Stimulated activated naive CD8-positive, alpha-beta T cell treated with anti-CD3 and anti-CD28 coated beads, Interleukin-15, Interleukin-2, amounts not matched to agents 100 ng/mL and 50 ng/mL, for 24 hours (primary cell): ENCODE results near the gene TNK1.

ENCODE experiments used
- H3K27ac Mint-ChIP-seq: one replicate; pipeline ENCODE4 v1.8.0; 2021; ENCODE audit warnings: mild to moderate bottlenecking, mixed read lengths
- H3K27me3 Mint-ChIP-seq: one replicate; pipeline ENCODE4 v1.8.0; 2021; ENCODE audit warnings: mixed read lengths
- H3K36me3 Mint-ChIP-seq: one replicate; pipeline ENCODE4 v1.8.0; 2021; ENCODE audit warnings: low read depth, mixed read lengths
- H3K4me1 Mint-ChIP-seq: one replicate; pipeline ENCODE4 v1.8.0; 2021; ENCODE audit warnings: low read depth, mixed read lengths
- H3K4me3 Mint-ChIP-seq: one replicate; pipeline ENCODE4 v1.8.0; 2021; ENCODE audit warnings: mild to moderate bottlenecking, mixed read lengths
- H3K9me3 Mint-ChIP-seq: one replicate; pipeline ENCODE4 v1.8.0; 2021; ENCODE audit warnings: mixed read lengths

TNK1 gene

DNA sequence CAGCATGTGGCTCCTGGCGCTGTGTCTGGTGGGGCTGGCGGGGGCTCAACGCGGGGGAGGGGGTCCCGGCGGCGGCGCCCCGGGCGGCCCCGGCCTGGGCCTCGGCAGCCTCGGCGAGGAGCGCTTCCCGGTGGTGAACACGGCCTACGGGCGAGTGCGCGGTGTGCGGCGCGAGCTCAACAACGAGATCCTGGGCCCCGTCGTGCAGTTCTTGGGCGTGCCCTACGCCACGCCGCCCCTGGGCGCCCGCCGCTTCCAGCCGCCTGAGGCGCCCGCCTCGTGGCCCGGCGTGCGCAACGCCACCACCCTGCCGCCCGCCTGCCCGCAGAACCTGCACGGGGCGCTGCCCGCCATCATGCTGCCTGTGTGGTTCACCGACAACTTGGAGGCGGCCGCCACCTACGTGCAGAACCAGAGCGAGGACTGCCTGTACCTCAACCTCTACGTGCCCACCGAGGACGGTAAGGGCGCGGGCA, 27.4 kb downstream of the TNK1 start:
- H3K4me3 Mint-ChIP-seq, result no peak overlapping the region
- no peaks in the 10 kb centered on the region for H3K27me3 Mint-ChIP-seq
- no peaks in the 10 kb centered on the region for H3K9me3 Mint-ChIP-seq
- peaks cover 6% of the 10 kb centered on the region for H3K4me1 Mint-ChIP-seq
- peaks cover 4% of the 10 kb centered on the region for H3K36me3 Mint-ChIP-seq
- H3K27ac Mint-ChIP-seq, result peak overlapping the region; percentile 40

DNA sequence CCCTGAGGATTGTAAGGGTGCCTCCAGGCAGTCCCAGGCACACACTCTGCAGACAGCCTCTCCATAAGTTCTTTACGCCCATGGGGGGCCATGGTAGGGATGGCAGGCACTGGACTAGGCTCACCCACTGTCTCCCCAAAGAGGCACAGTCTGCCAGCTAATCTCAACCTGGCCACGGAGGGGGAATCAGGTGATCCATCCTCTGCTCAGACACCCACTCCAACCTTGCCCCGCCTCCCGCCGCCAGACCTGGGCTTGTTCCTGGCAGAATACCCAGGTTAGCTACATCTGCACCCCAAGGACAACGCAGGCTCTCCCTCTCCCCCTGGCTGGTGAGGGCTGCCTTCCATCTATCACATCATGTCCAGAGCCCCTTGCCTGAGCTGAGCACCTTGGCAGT, 28.0 kb downstream of the TNK1 start:
- H3K27ac Mint-ChIP-seq, result peak overlapping the region; percentile 61
- H3K4me3 Mint-ChIP-seq, result no peak overlapping the region
- no peaks in the 10 kb centered on the region for H3K27me3 Mint-ChIP-seq
- peaks cover 4% of the 10 kb centered on the region for H3K36me3 Mint-ChIP-seq
- peaks cover 5% of the 10 kb centered on the region for H3K4me1 Mint-ChIP-seq
- H3K9me3 Mint-ChIP-seq, result no peaks in the 10 kb centered on the region

DNA sequence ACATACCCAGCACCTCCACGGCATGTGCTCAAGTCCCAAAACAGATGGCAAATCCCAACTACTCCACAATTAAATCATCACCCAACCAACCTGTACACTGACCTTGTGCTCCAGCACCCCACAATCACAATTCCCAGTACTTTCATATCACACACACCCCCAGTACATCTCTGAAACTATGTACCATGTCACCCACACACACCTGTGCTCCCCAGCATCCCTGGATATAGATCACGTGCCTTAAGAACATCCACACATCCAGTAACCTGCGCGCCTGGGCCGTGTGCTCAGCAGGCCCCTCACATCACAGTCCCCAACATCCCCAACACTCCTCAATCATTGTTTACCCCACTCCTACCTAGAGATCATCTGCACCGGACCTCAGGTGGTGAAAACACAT, 28.8 kb downstream of the TNK1 start:
- H3K27ac Mint-ChIP-seq, result no peak overlapping the region
- no peak overlapping the region for H3K4me3 Mint-ChIP-seq
- H3K36me3 Mint-ChIP-seq, result peaks cover 4% of the 10 kb centered on the region
- H3K4me1 Mint-ChIP-seq, result peaks cover 5% of the 10 kb centered on the region
- no peaks in the 10 kb centered on the region for H3K9me3 Mint-ChIP-seq
- no peaks in the 10 kb centered on the region for H3K27me3 Mint-ChIP-seq

DNA sequence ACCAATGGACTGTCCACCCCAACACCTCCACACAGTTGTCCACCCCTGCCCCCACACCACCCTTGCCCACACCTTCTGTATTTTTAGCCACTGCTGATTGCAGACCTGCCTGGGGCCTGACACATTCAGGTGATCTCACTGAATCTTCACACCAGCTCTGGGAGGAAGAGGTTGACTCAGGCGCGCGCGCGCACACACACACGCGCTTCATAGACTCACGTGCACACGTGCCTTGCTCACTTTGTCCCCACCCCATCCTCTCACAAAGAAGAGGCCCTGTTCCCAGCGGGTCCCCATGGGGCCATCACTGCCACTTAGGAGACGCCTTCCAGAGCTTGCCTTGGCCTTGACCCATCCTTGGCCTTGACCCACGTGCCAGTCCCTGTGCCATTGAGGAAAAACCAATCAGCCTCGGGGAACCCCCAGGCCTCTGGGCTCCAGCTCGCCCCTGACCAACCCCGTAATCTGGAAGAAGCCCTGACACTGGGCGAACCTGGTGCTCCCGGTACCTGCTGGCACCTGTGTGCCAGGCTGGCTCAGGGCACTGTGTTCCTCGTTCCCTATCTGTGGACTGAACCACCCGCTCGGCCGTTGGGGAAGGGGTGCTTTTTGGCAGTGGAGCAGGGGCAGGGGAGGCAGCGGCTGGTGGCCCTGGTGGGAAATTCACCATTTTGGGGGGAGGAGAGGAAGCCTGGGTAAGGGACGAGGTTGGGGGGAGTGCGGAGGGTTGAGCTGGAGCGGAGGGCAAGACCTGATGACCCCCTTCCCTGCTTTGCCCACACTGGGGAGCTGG, 29.9 kb downstream of the TNK1 start:
- Mint-ChIP-seq H3K27ac (no peak overlapping the region), H3K36me3 (peaks cover 4% of the 10 kb centered on the region), H3K4me1 (peaks cover 5% of the 10 kb centered on the region), H3K9me3 (no peaks in the 10 kb centered on the region), H3K4me3 (no peak overlapping the region), H3K27me3 (no peaks in the 10 kb centered on the region)

DNA sequence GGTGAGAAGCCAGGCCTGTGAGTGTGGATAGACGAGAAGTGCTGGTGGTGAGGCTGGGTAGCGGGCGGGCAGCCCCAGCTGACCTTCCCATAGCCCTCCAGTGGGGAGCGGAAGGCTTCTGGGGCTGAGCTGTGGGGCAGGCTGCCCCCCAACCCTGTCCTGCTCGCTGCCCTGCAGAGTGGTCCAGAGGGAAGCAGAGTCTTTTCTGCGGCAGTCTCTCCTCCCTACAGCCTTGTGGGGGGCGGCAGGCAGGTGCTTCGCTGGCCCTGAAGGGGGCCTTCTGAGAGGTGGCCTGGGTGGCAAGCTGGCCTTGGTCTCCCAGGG, 30.5 kb downstream of the TNK1 start:
- no peaks in the 10 kb centered on the region for H3K27me3 Mint-ChIP-seq
- H3K4me3 Mint-ChIP-seq, result no peak overlapping the region
- H3K4me1 Mint-ChIP-seq, result peaks cover 5% of the 10 kb centered on the region
- peaks cover 4% of the 10 kb centered on the region for H3K36me3 Mint-ChIP-seq
- no peak overlapping the region for H3K27ac Mint-ChIP-seq
- no peaks in the 10 kb centered on the region for H3K9me3 Mint-ChIP-seq

DNA sequence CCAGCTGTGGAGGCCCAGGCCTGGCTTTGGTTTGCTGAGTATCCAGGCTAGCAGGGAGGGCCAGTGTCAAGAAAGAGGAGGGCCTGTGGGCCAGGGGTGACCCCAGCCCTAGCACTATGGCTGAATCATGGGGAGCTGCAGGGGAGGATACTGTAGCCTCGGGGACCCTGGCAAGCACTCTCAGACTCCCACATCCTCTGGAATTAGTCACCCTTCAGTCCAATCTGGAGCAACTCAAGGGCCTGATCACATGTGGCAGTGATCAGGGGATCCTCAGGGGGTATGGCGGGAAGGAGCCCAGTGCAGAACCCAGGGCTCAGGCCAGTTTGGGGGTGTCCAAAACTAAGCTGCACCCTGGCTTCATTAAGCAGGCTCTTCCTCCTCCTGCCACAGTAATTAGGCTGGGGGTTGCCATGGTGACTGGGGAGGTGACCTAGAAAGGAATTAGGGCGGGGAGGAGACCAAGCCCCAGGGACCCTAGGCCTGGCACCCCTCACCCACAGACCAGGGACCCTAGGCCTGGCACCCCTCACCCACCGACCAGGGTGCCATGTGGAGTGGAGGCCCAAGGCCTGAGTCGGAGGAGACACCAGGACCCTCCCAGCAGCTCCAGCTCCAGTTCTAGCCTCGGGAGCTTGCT, 32.6 kb downstream of the TNK1 start:
- no peaks in the 10 kb centered on the region for H3K27me3 Mint-ChIP-seq
- H3K36me3 Mint-ChIP-seq, result peaks cover 4% of the 10 kb centered on the region
- H3K27ac Mint-ChIP-seq, result no peak overlapping the region
- H3K4me3 Mint-ChIP-seq, result no peak overlapping the region
- H3K4me1 Mint-ChIP-seq, result no peaks in the 10 kb centered on the region
- H3K9me3 Mint-ChIP-seq, result no peaks in the 10 kb centered on the region

DNA sequence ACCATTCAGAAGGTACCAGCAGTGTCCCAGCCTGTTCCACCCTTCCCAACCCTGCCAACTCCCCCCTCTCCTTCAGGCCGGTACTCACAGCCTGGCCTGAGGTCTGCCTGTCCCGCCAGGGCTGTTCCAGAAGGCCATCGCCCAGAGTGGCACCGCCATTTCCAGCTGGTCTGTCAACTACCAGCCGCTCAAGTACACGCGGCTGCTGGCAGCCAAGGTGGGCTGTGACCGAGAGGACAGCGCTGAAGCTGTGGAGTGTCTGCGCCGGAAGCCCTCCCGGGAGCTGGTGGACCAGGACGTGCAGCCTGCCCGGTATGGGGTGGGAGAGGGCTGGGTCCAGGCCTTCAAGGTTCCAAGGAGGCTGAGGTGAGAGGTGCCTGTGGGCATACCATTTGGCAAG, 33.9 kb downstream of the TNK1 start:
- Mint-ChIP-seq H3K4me1 (no peaks in the 10 kb centered on the region), H3K4me3 (no peak overlapping the region), H3K36me3 (no peaks in the 10 kb centered on the region)

DNA sequence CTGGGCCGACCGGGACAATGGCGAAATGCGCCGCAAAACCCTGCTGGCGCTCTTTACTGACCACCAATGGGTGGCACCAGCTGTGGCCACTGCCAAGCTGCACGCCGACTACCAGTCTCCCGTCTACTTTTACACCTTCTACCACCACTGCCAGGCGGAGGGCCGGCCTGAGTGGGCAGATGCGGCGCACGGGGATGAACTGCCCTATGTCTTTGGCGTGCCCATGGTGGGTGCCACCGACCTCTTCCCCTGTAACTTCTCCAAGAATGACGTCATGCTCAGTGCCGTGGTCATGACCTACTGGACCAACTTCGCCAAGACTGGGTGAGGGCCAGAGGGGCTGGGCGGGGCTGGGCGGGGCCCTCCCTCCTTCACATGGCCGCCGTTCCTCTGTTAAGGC, 34.9 kb downstream of the TNK1 start:
- Mint-ChIP-seq H3K4me3 (no peak overlapping the region), H3K9me3 (no peaks in the 10 kb centered on the region), H3K27ac (no peak overlapping the region), H3K4me1 (no peaks in the 10 kb centered on the region), H3K27me3 (no peaks in the 10 kb centered on the region), H3K36me3 (no peaks in the 10 kb centered on the region)

More for the DNA sequence above, 33.9 kb downstream of the TNK1 start:
- Mint-ChIP-seq H3K9me3 (no peaks in the 10 kb centered on the region), H3K27ac (no peak overlapping the region), H3K27me3 (no peaks in the 10 kb centered on the region)

DNA sequence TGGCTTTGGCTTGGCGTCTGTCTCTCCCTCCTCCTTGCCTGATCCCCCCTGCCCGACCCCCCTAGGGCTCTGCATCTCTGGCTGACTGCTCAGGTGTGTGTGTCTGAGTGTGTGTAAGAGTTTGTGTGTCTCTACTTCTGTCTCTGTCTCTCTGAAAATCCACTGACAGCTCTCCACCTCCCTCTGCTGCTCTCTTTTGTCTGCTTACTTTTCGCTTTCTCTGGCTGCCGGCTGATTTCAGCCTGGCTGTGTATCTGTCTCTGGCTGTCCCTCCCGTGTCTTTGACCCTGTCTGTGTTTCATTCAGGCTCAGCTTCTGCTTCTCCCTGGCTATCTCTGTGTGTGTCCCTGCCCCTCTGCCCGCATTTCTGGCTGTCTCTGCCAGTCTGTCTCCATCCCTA, 35.4 kb downstream of the TNK1 start:
- Mint-ChIP-seq H3K9me3 (no peaks in the 10 kb centered on the region), H3K36me3 (no peaks in the 10 kb centered on the region), H3K27me3 (no peaks in the 10 kb centered on the region), H3K4me3 (no peak overlapping the region), H3K27ac (no peak overlapping the region), H3K4me1 (no peaks in the 10 kb centered on the region)

DNA sequence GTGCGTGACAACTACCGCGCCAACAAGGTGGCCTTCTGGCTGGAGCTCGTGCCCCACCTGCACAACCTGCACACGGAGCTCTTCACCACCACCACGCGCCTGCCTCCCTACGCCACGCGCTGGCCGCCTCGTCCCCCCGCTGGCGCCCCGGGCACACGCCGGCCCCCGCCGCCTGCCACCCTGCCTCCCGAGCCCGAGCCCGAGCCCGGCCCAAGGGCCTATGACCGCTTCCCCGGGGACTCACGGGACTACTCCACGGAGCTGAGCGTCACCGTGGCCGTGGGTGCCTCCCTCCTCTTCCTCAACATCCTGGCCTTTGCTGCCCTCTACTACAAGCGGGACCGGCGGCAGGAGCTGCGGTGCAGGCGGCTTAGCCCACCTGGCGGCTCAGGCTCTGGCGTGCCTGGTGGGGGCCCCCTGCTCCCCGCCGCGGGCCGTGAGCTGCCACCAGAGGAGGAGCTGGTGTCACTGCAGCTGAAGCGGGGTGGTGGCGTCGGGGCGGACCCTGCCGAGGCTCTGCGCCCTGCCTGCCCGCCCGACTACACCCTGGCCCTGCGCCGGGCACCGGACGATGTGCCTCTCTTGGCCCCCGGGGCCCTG, 36.3 kb downstream of the TNK1 start:
- H3K4me3 Mint-ChIP-seq, result no peak overlapping the region

DNA sequence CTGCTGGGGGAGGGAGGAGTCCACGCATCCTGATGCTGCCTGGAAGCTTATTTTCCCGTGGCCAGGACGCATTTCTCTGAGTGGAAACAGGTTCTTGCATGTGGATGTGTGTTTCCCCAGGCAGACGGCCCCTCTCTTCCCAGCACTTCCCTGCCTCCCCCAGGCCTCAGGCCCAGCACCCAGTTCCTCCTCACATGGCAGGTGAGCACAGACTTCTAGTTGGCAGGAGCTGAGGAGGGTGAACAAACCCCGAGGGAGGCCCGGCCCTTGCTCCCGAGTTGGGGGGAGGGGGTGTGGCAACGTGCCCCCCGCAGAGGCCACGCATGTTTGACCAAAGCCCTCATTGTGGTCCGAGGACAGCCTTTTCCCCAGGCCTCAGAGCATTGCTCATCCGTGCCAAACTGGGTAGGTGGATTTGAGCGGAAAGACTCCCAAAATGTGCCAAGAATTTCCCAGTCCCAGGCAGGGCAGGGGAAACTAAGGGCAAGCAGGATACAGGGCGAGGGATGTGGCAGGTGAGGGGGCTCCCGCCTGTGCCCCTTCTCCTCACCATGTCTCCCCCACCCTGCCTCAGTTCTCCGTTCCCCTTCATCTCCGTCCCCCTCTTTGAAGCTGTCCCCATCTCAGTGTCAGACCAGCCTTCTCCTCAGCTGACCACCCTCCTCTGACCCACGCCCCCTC, 37.7 kb downstream of the TNK1 start:
- Mint-ChIP-seq H3K4me3 (no peak overlapping the region), H3K36me3 (no peaks in the 10 kb centered on the region), H3K27me3 (no peaks in the 10 kb centered on the region), H3K27ac (no peak overlapping the region), H3K4me1 (no peaks in the 10 kb centered on the region), H3K9me3 (no peaks in the 10 kb centered on the region)

More for the DNA sequence above, 36.3 kb downstream of the TNK1 start:
- Mint-ChIP-seq H3K27ac (no peak overlapping the region), H3K36me3 (no peaks in the 10 kb centered on the region), H3K9me3 (no peaks in the 10 kb centered on the region), H3K27me3 (no peaks in the 10 kb centered on the region), H3K4me1 (no peaks in the 10 kb centered on the region)

DNA sequence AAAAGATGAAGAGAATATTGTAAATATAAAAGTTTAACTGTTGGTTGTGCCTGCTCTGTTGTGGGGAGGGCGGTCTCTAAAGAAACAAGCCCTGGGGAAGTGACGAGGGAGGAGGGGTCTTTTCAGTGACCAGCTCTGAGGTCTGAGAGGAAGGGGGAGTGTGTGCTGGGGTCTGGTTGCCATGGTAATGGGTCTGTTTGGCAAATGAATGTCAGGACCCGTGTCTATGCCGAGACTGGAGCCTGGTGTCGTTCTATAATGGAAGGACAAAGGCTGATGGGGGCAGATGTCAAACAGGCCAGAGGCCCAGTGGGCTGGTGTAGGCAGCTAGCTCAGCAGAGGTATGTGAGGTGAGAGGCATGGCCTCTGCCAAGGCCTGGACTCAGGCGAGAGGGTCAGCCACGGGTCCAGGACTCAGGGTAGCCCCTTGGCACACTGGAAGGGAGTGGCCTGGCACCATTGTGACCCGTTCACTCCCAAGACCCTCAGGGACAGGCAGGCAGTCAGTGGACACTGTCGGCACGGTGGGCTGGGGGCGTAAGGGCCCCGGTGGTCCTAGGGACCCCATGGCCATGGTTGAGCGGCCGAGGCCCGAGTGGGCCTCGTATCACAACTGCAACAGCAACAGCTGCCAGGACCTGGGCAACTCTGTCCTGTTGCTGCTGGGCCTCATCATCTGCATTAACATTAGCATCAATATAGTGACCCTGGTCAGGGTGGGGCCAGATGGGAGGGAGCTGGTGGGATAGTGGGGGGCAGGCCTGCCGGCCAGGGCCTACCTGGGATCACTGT, 39.1 kb downstream of the TNK1 start, which contains the start of gene SPEM1:
TSS of gene SPEM1 (plus strand) at position 506 of the 792 bp plus-strand sequence. CDS start at position 567, 61 bp downstream.
- Mint-ChIP-seq H3K36me3 (no peaks in the 10 kb centered on the region), H3K9me3 (no peaks in the 10 kb centered on the region), H3K4me3 (no peak within 1 kb of the TSS), H3K27ac (no peak within 1 kb of the TSS), H3K4me1 (no peaks in the 10 kb centered on the region), H3K27me3 (no peaks in the 10 kb centered on the region)

DNA sequence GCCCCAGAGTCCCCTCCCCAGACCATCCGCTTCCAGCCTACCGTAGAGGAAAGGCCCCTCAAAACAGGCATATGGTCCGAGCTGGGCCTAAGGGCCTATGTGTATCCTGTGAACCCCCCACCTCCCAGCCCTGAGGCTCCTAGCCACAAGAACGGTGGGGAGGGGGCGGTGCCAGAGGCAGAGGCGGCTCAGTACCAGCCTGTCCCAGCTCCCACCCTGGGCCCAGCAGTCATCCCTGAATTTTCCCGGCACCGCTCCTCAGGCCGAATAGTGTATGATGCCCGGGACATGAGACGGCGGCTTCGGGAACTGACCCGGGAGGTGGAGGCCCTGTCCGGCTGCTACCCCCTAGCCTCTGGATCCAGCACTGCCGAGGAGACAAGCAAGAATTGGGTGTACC, 40.3 kb downstream of the TNK1 start:
- Mint-ChIP-seq H3K4me3 (no peak overlapping the region), H3K27me3 (no peaks in the 10 kb centered on the region), H3K9me3 (no peaks in the 10 kb centered on the region), H3K27ac (no peak overlapping the region), H3K36me3 (no peaks in the 10 kb centered on the region), H3K4me1 (no peaks in the 10 kb centered on the region)

DNA sequence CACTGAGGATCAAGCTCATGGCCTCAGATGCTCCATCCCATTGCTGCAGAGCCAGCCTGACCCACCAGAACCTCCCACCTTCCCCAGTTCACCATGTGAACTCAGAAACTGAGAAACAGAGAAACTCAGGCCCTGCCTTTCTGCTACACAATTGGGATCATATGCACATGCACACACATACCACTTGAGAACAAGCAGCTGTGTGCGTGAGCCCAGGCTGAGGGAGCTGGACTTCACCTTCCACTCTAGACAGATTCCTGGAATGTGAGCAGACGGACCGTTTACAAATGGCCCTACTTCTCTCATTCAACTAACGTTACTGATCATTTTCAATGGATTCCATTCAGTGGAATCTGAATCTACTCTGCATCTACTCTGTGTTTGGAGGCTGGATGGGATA, 42.8 kb downstream of the TNK1 start:
- Mint-ChIP-seq H3K27me3 (no peaks in the 10 kb centered on the region), H3K4me3 (no peak overlapping the region), H3K9me3 (no peaks in the 10 kb centered on the region), H3K4me1 (no peaks in the 10 kb centered on the region), H3K27ac (no peak overlapping the region), H3K36me3 (no peaks in the 10 kb centered on the region)
